ENCODE data around the gene SPCS3. TPM values are rescaled to one million over a fixed set of nuclear protein-coding genes. Genes with fewer than 3 reads are reported as not detected.

The SPCS3 gene
- total RNA-seq, 2 donors from 2014 or later: 160 to 164 TPM

DNA sequence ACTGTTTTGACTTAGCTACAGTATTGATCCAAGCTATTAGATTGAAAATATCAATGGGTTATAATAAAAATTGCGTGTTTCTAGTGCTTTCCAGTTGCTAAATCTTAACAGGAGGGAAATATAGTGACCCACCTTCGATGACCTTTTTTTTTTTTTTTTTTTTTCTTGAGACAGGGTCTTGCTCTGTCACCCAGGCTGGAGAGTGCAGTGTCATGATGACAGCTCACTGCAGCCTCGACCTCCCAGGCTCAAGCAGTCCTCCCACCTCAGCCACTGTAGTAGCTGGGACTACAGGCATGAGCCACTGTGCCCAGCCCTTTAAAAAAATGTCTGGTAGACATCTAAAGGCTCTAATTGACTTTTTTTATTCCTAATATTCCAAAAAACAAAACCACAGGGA is 47.0 kb upstream of the SPCS3 start:
- Histone ChIP-seq H3K9me3 (ENCODE audit: control insufficient read depth, low read length) (no peaks in the 10 kb centered on the region), H3K27me3 (ENCODE audit: control insufficient read depth, insufficient read depth, low read length, poor library complexity, severe bottlenecking) (no peaks in the 10 kb centered on the region), H3K9ac (ENCODE audit: extremely low read depth, low read length, poor library complexity, severe bottlenecking) (no peak overlapping the region), H3K27ac (ENCODE audit: low read depth, low read length) (no peak overlapping the region), H3K36me3 (ENCODE audit: control insufficient read depth, insufficient read depth, low read length) (peaks cover 15% of the 10 kb centered on the region), H3K4me3 (ENCODE audit: low read length) (no peak overlapping the region), H3K4me1 (ENCODE audit: control insufficient read depth, insufficient read depth, low read length) (no peaks in the 10 kb centered on the region)
- WGBS, 2 experiments (ENCODE audit: insufficient coverage in 1 of 2, insufficient read length in 1 of 2): 80% methylated on average over 1 to 3 of the region's 3 CpGs
- H3K27me3 Mint-ChIP-seq (ENCODE audit: insufficient read depth): no peaks in the 10 kb centered on the region
- H3K36me3 Mint-ChIP-seq (ENCODE audit: low read depth): peaks cover 5% of the 10 kb centered on the region
- no peaks in the 10 kb centered on the region for H3K9me3 Mint-ChIP-seq
- DNase-seq: no peak
- no peak overlapping the region for H3K4me3 Mint-ChIP-seq
- peaks cover 10% of the 10 kb centered on the region for H3K4me1 Mint-ChIP-seq
- H3K27ac Mint-ChIP-seq: no peak overlapping the region
- TF ChIP-seq, protein P1, sequence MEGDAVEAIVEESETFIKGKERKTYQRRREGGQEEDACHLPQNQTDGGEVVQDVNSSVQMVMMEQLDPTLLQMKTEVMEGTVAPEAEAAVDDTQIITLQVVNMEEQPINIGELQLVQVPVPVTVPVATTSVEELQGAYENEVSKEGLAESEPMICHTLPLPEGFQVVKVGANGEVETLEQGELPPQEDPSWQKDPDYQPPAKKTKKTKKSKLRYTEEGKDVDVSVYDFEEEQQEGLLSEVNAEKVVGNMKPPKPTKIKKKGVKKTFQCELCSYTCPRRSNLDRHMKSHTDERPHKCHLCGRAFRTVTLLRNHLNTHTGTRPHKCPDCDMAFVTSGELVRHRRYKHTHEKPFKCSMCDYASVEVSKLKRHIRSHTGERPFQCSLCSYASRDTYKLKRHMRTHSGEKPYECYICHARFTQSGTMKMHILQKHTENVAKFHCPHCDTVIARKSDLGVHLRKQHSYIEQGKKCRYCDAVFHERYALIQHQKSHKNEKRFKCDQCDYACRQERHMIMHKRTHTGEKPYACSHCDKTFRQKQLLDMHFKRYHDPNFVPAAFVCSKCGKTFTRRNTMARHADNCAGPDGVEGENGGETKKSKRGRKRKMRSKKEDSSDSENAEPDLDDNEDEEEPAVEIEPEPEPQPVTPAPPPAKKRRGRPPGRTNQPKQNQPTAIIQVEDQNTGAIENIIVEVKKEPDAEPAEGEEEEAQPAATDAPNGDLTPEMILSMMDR (conservative IDR thresholded peaks at IDR 0.05): no peak

DNA sequence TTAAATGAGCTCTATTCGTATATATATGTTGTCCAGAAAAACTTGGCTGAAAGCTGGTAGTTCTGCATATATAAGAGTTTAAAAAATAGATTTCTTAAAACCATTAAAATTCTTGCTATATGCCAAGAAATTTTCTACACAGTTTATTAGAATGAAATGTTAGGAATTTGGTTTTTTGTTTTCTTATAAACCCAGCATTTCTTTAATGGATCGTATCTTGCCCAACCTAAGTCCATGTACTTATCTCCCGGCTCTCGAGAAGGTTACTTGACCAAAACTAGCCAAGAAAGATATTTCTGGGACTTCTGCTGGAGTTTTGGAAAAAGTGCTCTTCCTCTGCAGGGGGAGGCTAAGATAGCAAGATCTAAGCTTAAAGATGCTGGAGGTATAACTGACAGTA is 46.0 kb upstream of the SPCS3 start:
- H3K27ac ChIP-seq (ENCODE audit: low read depth, low read length): no peak overlapping the region
- H3K9ac ChIP-seq (ENCODE audit: extremely low read depth, low read length, poor library complexity, severe bottlenecking): no peak overlapping the region
- no peaks in the 10 kb centered on the region for H3K27me3 Mint-ChIP-seq (ENCODE audit: insufficient read depth)
- H3K27ac Mint-ChIP-seq: no peak overlapping the region
- no peaks in the 10 kb centered on the region for H3K27me3 ChIP-seq (ENCODE audit: control insufficient read depth, insufficient read depth, low read length, poor library complexity, severe bottlenecking)
- no peaks in the 10 kb centered on the region for H3K9me3 Mint-ChIP-seq
- H3K9me3 ChIP-seq (ENCODE audit: control insufficient read depth, low read length): no peaks in the 10 kb centered on the region
- no peak overlapping the region for H3K4me3 Mint-ChIP-seq
- 95% methylated on average over 3 of the region's 4 CpGs; no CpG with 5 or more reads in 1 of the 2 experiments for WGBS, 2 experiments (ENCODE audit: insufficient coverage in 1 of 2, insufficient read length in 1 of 2)
- peaks cover 5% of the 10 kb centered on the region for H3K36me3 Mint-ChIP-seq (ENCODE audit: low read depth)
- no peak for DNase-seq
- H3K36me3 ChIP-seq (ENCODE audit: control insufficient read depth, insufficient read depth, low read length): peaks cover 16% of the 10 kb centered on the region
- H3K4me3 ChIP-seq (ENCODE audit: low read length): no peak overlapping the region
- peaks cover 10% of the 10 kb centered on the region for H3K4me1 Mint-ChIP-seq
- TF ChIP-seq, protein P1 (conservative IDR thresholded peaks at IDR 0.05): no peak
- H3K4me1 ChIP-seq (ENCODE audit: control insufficient read depth, insufficient read depth, low read length): no peaks in the 10 kb centered on the region

DNA sequence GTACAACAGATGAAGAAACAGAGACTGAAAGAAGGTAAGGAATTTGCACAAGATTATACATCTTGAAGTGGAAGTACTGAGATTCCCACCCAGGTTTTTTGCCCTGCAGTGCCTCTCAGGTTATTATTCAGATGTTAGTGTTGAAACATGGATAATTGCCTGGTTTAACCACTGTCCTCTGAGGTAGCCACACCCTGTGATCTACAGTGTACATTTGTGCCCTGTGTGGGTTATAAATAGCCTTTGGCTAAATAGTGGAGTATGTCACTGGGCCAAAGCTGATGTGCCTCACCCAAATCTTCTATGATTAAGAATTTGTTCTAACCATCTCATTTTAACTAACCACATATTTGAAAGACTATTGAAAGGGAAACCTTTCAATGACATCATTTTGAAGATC is 45.3 kb upstream of the SPCS3 start:
- Histone ChIP-seq H3K9ac (ENCODE audit: extremely low read depth, low read length, poor library complexity, severe bottlenecking) (no peak overlapping the region), H3K9me3 (ENCODE audit: control insufficient read depth, low read length) (no peaks in the 10 kb centered on the region), H3K4me3 (ENCODE audit: low read length) (no peak overlapping the region), H3K27me3 (ENCODE audit: control insufficient read depth, insufficient read depth, low read length, poor library complexity, severe bottlenecking) (no peaks in the 10 kb centered on the region), H3K4me1 (ENCODE audit: control insufficient read depth, insufficient read depth, low read length) (no peaks in the 10 kb centered on the region), H3K27ac (ENCODE audit: low read depth, low read length) (no peak overlapping the region), H3K36me3 (ENCODE audit: control insufficient read depth, insufficient read depth, low read length) (peaks cover 15% of the 10 kb centered on the region)
- no peak overlapping the region for H3K27ac Mint-ChIP-seq
- TF ChIP-seq, protein P1 (conservative IDR thresholded peaks at IDR 0.05): no peak
- H3K9me3 Mint-ChIP-seq: no peaks in the 10 kb centered on the region
- peaks cover 10% of the 10 kb centered on the region for H3K4me1 Mint-ChIP-seq
- H3K27me3 Mint-ChIP-seq (ENCODE audit: insufficient read depth): no peaks in the 10 kb centered on the region
- no peak overlapping the region for H3K4me3 Mint-ChIP-seq
- no peak for DNase-seq
- peaks cover 7% of the 10 kb centered on the region for H3K36me3 Mint-ChIP-seq (ENCODE audit: low read depth)
